CD14-positive monocyte (primary cell): Measurements from ENCODE around the gene BOLA1. TPM values are rescaled to one million over a fixed set of nuclear protein-coding genes. Genes with fewer than 3 reads are reported as not detected.
A peak's percentile ranks its signal among the peaks of the same experiment; 100 is the strongest.
"Not testable (repeated sequence)": the region's sequence is repeated elsewhere in the genome, so short reads cannot be mapped to it uniquely, and the experiment has no call there.

ENCODE experiments used
- DNase-seq, 3 donors: peaks; one replicate each; pipeline ENCODE4 v3.0.0-alpha.2; 2011 to 2022
- H2AFZ ChIP-seq: 2 replicates; pipeline ENCODE4 v1.6.0; 2012; ENCODE audit warnings: mild to moderate bottlenecking, low read depth, low read length, inconsistent platforms; ENCODE audit not compliant: insufficient read depth, poor library complexity, severe bottlenecking
- H3K27ac ChIP-seq, 2 donors: 1 replicate in 1 of 2; 2 replicates in 1 of 2; pipeline ENCODE4 v1.5.1; 2012 to 2013; ENCODE audit warnings: low read length in 2 of 2, control low read depth in 1 of 2, inconsistent platforms in 1 of 2, low read depth in 1 of 2, mild to moderate bottlenecking in 1 of 2
- H3K27me3 ChIP-seq, 2 donors: one replicate each; pipeline versions ENCODE4 v1.6.0 to v1.6.1; 2011 to 2013; ENCODE audit warnings: low read length in 2 of 2; ENCODE audit not compliant: control insufficient read depth in 2 of 2, insufficient read depth in 2 of 2
- H3K36me3 ChIP-seq, 2 donors: replicated peaks in 1 of 2; 1 replicate in 1 of 2; 2 replicates in 1 of 2; pipeline versions ENCODE4 v1.5.1 to v1.6.1; 2012 to 2013; ENCODE audit warnings: low read length in 2 of 2, control low read depth in 1 of 2, inconsistent platforms in 1 of 2, mild to moderate bottlenecking in 1 of 2; ENCODE audit not compliant: insufficient read depth in 2 of 2, control insufficient read depth in 1 of 2
- H3K4me1 ChIP-seq, 2 donors: 1 replicate in 1 of 2; 2 replicates in 1 of 2; pipeline versions ENCODE4 v1.5.1 to v1.6.1; 2012 to 2013; ENCODE audit warnings: low read length in 2 of 2, control low read depth in 1 of 2, inconsistent platforms in 1 of 2, mild to moderate bottlenecking in 1 of 2, moderate library complexity in 1 of 2; ENCODE audit not compliant: insufficient read depth in 2 of 2, control insufficient read depth in 1 of 2
- H3K4me2 ChIP-seq: replicated peaks from 2 replicates; pipeline ENCODE3; 2012; ENCODE audit warnings: low read length, moderate library complexity, mild to moderate bottlenecking; ENCODE audit not compliant: poor library complexity, severe bottlenecking; ENCODE audit errors: extremely low read depth
- H3K4me3 ChIP-seq, 3 experiments: fragments of 200-600 bp in 1 of 3; sonication (generic) in 1 of 3; replicated peaks in 1 of 3; 1 replicate in 2 of 3; 2 replicates in 1 of 3; pipeline ENCODE4 v1.5.1; 2011 to 2013; ENCODE audit warnings: low read length in 3 of 3, mild to moderate bottlenecking in 3 of 3, control low read depth in 2 of 3, low read depth in 2 of 3, inconsistent platforms in 1 of 3, moderate library complexity in 1 of 3
- H3K79me2 ChIP-seq: 2 replicates; pipeline ENCODE4 v1.6.0; 2012; ENCODE audit warnings: mild to moderate bottlenecking, control low read depth, inconsistent platforms, low read length, moderate library complexity; ENCODE audit not compliant: insufficient read depth
- H3K9ac ChIP-seq: 2 replicates; pipeline ENCODE4 v1.6.0; 2017; ENCODE audit warnings: low read length, mild to moderate bottlenecking; ENCODE audit not compliant: insufficient read depth, poor library complexity, severe bottlenecking
- H3K9me3 ChIP-seq, 2 donors: replicated peaks in 1 of 2; 1 replicate in 1 of 2; 2 replicates in 1 of 2; pipeline versions ENCODE4 v1.5.1 to v1.6.1; 2012 to 2013; ENCODE audit warnings: low read length in 2 of 2, control low read depth in 1 of 2; ENCODE audit not compliant: control insufficient read depth in 1 of 2, insufficient read depth in 1 of 2
- H4K20me1 ChIP-seq: 2 replicates; pipeline ENCODE4 v1.6.0; 2012; ENCODE audit warnings: mild to moderate bottlenecking, low read length, control low read depth, moderate library complexity; ENCODE audit not compliant: insufficient read depth
- H3K27ac Mint-ChIP-seq, 7 donors: one replicate each; pipeline ENCODE4 v1.8.0; 2020; ENCODE audit warnings: mild to moderate bottlenecking in 7 of 7, mixed read lengths in 7 of 7, moderate library complexity in 6 of 7, inconsistent platforms in 2 of 7
- H3K27me3 Mint-ChIP-seq, 3 donors: one replicate each; pipeline ENCODE4 v1.8.0; 2021 to 2022; ENCODE audit warnings: low read depth in 3 of 3, mild to moderate bottlenecking in 3 of 3, mixed read lengths in 3 of 3, moderate library complexity in 3 of 3, inconsistent platforms in 1 of 3
- H3K36me3 Mint-ChIP-seq, 2 donors: one replicate each; pipeline ENCODE4 v1.8.0; 2020; ENCODE audit warnings: mixed read lengths in 2 of 2, inconsistent platforms in 1 of 2, mild to moderate bottlenecking in 1 of 2
- H3K4me1 Mint-ChIP-seq: one replicate; pipeline ENCODE4 v1.8.0; 2020; ENCODE audit warnings: mild to moderate bottlenecking, mixed read lengths
- H3K4me3 Mint-ChIP-seq, 2 donors: one replicate each; pipeline ENCODE4 v1.8.0; 2020; ENCODE audit warnings: mild to moderate bottlenecking in 2 of 2, mixed read lengths in 2 of 2, moderate library complexity in 1 of 2
- H3K9me3 Mint-ChIP-seq, 7 donors: one replicate each; pipeline ENCODE4 v1.8.0; 2020 to 2022; ENCODE audit warnings: mixed read lengths in 7 of 7, mild to moderate bottlenecking in 6 of 7, moderate library complexity in 6 of 7, inconsistent platforms in 2 of 7
- CTCF ChIP-seq: fragments of 200-600 bp; IDR thresholded peaks from one replicate; pipeline ENCODE4 v1.8.0; 2022; ENCODE audit warnings: antibody characterized with exemption, mild to moderate bottlenecking
- whole genome bisulfite sequencing: methylation state at CpG from one replicate; pipeline ENCODE4 v1.1.5; 2013; ENCODE audit warnings: missing lambda C conversion rate; ENCODE audit not compliant: insufficient coverage; 5-methylcytosine and 5-hydroxymethylcytosine counted together
- intact Hi-C, 2 donors: fragments of 100-400 bp; cut with micrococcal nuclease; formaldehyde crosslinking; loops; one replicate each; pipeline versions ENCODE4 v1.15.0 to v1.15.1; 2023
- polyA plus RNA-seq, 3 donors: library from polyadenylated mRNA; depleted of rRNA in 1 of 3; unstranded in 2 of 3; stranded (reverse) in 1 of 3; fragments of 300-500 nt in 2 of 3; fragments of >200 nt in 1 of 3; fragmentation: Illumina TruSeq in 2 of 3; gene quantifications; 1 replicate in 2 of 3; 2 replicates in 1 of 3; pipeline ENCODE4 v1.2.3, GENCODE V29; 2012 to 2021

The BOLA1 gene
- polyA plus RNA-seq, 3 donors, result 5.1 to 17.8 (median 17.6) TPM

- Histone ChIP-seq H3K4me2 (peak overlapping the region; percentile 78), H3K9ac (peak overlapping the region; percentile 86), H3K4me3 (peak overlapping the region; percentile 59 to 99 (median 79)), H3K27ac (peak overlapping the region; percentile 96 to 97), H2AFZ (no peak overlapping the region), H3K4me1 (peaks cover 32 to 39% of the 10 kb centered on the region in 2 donors), H3K36me3 (no peaks in the 10 kb centered on the region), H3K27me3 (no peaks in the 10 kb centered on the region), H4K20me1 (peaks cover 46% of the 10 kb centered on the region), H3K9me3 (no peaks in the 10 kb centered on the region), H3K79me2 (peaks cover 13% of the 10 kb centered on the region)
- Mint-ChIP-seq H3K27me3 (peaks cover 0 to 3% (median 0%) of the 10 kb centered on the region in 3 donors), H3K4me3 (no peak overlapping the region), H3K27ac (no peak overlapping the region), H3K36me3 (peaks cover 0 to 3% of the 10 kb centered on the region in 2 donors), H3K4me1 (peaks cover 7% of the 10 kb centered on the region), H3K9me3 (peaks cover 0 to 2% (median 0%) of the 10 kb centered on the region in 7 donors)
- intact Hi-C loops, result no loop called here
- WGBS, result no CpG with 5 or more reads among the region's 9 CpGs
- TF ChIP-seq CTCF, result no peak
- DNase-seq, result peak; percentile 72 to 84 (median 75)
These were observed 14.7 kb upstream of the BOLA1 start for GRCh38 chr1:149884433-149885338.

GRCh38 chr1:149885339-149886120 is 13.8 kb upstream of the BOLA1 start:
- H3K4me2 ChIP-seq, result peak overlapping the region; percentile 78
- no peak for TF ChIP-seq CTCF
- peaks cover 43% of the 10 kb centered on the region for H4K20me1 ChIP-seq
- H3K4me1 ChIP-seq, result peaks cover 32 to 39% of the 10 kb centered on the region in 2 donors
- H3K27me3 ChIP-seq, result no peaks in the 10 kb centered on the region
- peaks cover 13% of the 10 kb centered on the region for H3K79me2 ChIP-seq
- intact Hi-C loops, result loop anchor here in 1 of 2 donors (2.0 kb wide), 1 partner anchor 43 kb away; no protein-coding TSS in a partner anchor
- no peak overlapping the region for H2AFZ ChIP-seq
- H3K9ac ChIP-seq, result peak overlapping the region; percentile 86
- Mint-ChIP-seq H3K4me3 (no peak overlapping the region), H3K9me3 (peaks cover 0 to 3% (median 0%) of the 10 kb centered on the region in 7 donors), H3K27me3 (peaks cover 0 to 2% (median 0%) of the 10 kb centered on the region in 3 donors), H3K36me3 (peaks cover 0 to 3% of the 10 kb centered on the region in 2 donors), H3K4me1 (peaks cover 7% of the 10 kb centered on the region), H3K27ac (no peak overlapping the region)
- H3K9me3 ChIP-seq, result no peaks in the 10 kb centered on the region
- H3K36me3 ChIP-seq, result no peaks in the 10 kb centered on the region
- peak overlapping the region; percentile 96 to 97 for H3K27ac ChIP-seq
- peak; percentile 89 to 97 (median 94) for DNase-seq
- peak overlapping the region; percentile 59 to 99 (median 79) for H3K4me3 ChIP-seq
- under 1% methylated on average over 16 of the region's 36 CpGs for WGBS

GRCh38 chr1:149886121-149886395 is 13.3 kb upstream of the BOLA1 start:
- peaks cover 32 to 39% of the 10 kb centered on the region in 2 donors for H3K4me1 ChIP-seq
- H3K79me2 ChIP-seq, result peaks cover 13% of the 10 kb centered on the region
- not testable (repeated sequence) for H3K9me3 Mint-ChIP-seq, H3K4me1 Mint-ChIP-seq, H3K9me3 ChIP-seq, H3K27ac Mint-ChIP-seq, H3K36me3 Mint-ChIP-seq, H2AFZ ChIP-seq, H3K36me3 ChIP-seq, H3K27me3 ChIP-seq, H3K4me3 Mint-ChIP-seq, H3K27me3 Mint-ChIP-seq
- peak overlapping the region; percentile 86 for H3K9ac ChIP-seq
- H4K20me1 ChIP-seq, result peaks cover 43% of the 10 kb centered on the region
- peak in 1 of 3 donors; percentile 25 for DNase-seq
- H3K4me3 ChIP-seq, result peak overlapping the region; percentile 59 to 99 (median 79)
- 2% methylated on average over 9 of the region's 19 CpGs for WGBS
- H3K27ac ChIP-seq, result peak overlapping the region; percentile 96 to 97
- intact Hi-C loops, result loop anchor here in 1 of 2 donors (2.0 kb wide), 1 partner anchor 43 kb away; no protein-coding TSS in a partner anchor
- H3K4me2 ChIP-seq, result peak overlapping the region; percentile 78
